ENCODE measurements around the gene TMEM244.

TMEM244 gene

GRCh38 chr6:129857838-129858237, 3.3 kb downstream of the TMEM244 start:
- Histone ChIP-seq H2AFZ (ENCODE audit: low read depth, low read length) (no peak overlapping the region), H3K9ac (ENCODE audit: low read depth, low read length) (no peak overlapping the region), H3K79me2 (ENCODE audit: insufficient read depth, low read length) (no peaks in the 10 kb centered on the region), H3K4me3 (ENCODE audit: low read depth in 1 of 2, low read length in 2 of 2) (no peak overlapping the region), H3K9me3 (ENCODE audit: insufficient read depth, low read length, severe bottlenecking) (no peaks in the 10 kb centered on the region), H3K4me2 (ENCODE audit: insufficient read depth, low read length) (no peak overlapping the region), H4K20me1 (ENCODE audit: insufficient read depth, low read length) (no peaks in the 10 kb centered on the region), H3K27ac (ENCODE audit: low read length) (no peak overlapping the region), H3K36me3 (ENCODE audit: insufficient read depth, low read length) (no peaks in the 10 kb centered on the region), H3K27me3 (ENCODE audit: insufficient read depth, low read length, poor library complexity) (no peaks in the 10 kb centered on the region), H3K4me1 (ENCODE audit: insufficient read depth, low read length) (no peaks in the 10 kb centered on the region)
- ATAC-seq (ENCODE audit: insufficient read depth, low read depth) = no peak
- TF ChIP-seq EZH2 (IDR thresholded peaks at IDR 0.05; ENCODE audit: borderline replicate concordance, low read depth, low read length, severe bottlenecking) (no peak), CTCF (IDR thresholded peaks at IDR 0.05; ENCODE audit: borderline replicate concordance, extremely low read depth, low read length, poor library complexity, severe bottlenecking) (no peak)
- DNase-seq = no peak

GRCh38 chr6:129853996-129854711, 7.0 kb downstream of the TMEM244 start:
- ATAC-seq (ENCODE audit: insufficient read depth, low read depth) (no peak), DNase-seq (no peak)
- Histone ChIP-seq H3K9me3 (ENCODE audit: insufficient read depth, low read length, severe bottlenecking) (no peaks in the 10 kb centered on the region), H3K27me3 (ENCODE audit: insufficient read depth, low read length, poor library complexity) (peaks cover 3% of the 10 kb centered on the region), H4K20me1 (ENCODE audit: insufficient read depth, low read length) (no peaks in the 10 kb centered on the region), H3K4me3 (ENCODE audit: low read depth in 1 of 2, low read length in 2 of 2) (no peak overlapping the region), H3K4me1 (ENCODE audit: insufficient read depth, low read length) (no peaks in the 10 kb centered on the region), H3K27ac (ENCODE audit: low read length) (no peak overlapping the region), H3K4me2 (ENCODE audit: insufficient read depth, low read length) (no peak overlapping the region), H3K9ac (ENCODE audit: low read depth, low read length) (no peak overlapping the region), H3K36me3 (ENCODE audit: insufficient read depth, low read length) (no peaks in the 10 kb centered on the region), H2AFZ (ENCODE audit: low read depth, low read length) (no peak overlapping the region), H3K79me2 (ENCODE audit: insufficient read depth, low read length) (no peaks in the 10 kb centered on the region)
- TF ChIP-seq EZH2 (IDR thresholded peaks at IDR 0.05; ENCODE audit: borderline replicate concordance, low read depth, low read length, severe bottlenecking) (no peak), CTCF (IDR thresholded peaks at IDR 0.05; ENCODE audit: borderline replicate concordance, extremely low read depth, low read length, poor library complexity, severe bottlenecking) (no peak)

DNA sequence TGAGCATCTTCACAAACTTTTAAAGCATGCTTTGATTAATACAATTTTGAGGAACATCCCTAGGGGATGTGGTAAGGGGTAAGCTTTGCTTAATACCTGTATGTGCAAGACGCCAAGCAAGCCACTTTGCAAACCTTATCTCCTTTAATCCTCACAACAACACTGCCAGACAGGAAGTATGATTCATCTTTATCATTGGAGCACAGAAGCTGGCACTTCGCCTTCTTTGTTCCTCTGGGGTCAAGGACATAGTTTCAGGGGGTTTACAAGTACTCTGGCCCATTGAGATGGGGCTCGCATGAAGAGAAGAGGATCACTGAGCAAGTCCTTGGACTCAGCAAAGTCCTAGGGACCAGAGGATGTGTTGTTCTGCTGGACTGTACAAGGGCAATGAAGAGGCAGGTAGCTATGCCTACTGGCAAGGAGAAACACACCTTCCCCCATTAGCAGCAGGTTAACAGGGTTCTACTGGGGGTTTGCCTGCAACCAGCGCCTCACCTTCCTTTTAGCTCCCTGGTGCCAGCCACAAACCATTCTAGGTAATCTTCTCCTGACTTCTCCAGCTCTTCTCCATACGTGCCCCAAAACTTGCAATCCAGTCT, 8.8 kb downstream of the TMEM244 start:
- H3K9me3 ChIP-seq (ENCODE audit: insufficient read depth, low read length, severe bottlenecking) = no peaks in the 10 kb centered on the region
- ATAC-seq (ENCODE audit: insufficient read depth, low read depth) = peak; percentile 53; the same call in 2 of the 3 replicates
- H3K9ac ChIP-seq (ENCODE audit: low read depth, low read length) = no peak overlapping the region
- H3K4me2 ChIP-seq (ENCODE audit: insufficient read depth, low read length) = no peak overlapping the region
- H3K79me2 ChIP-seq (ENCODE audit: insufficient read depth, low read length) = no peaks in the 10 kb centered on the region
- no peak overlapping the region for H3K27ac ChIP-seq (ENCODE audit: low read length)
- no peak overlapping the region for H3K4me3 ChIP-seq (ENCODE audit: low read depth in 1 of 2, low read length in 2 of 2)
- TF ChIP-seq EZH2 (IDR thresholded peaks at IDR 0.05; ENCODE audit: borderline replicate concordance, low read depth, low read length, severe bottlenecking) (no peak), CTCF (IDR thresholded peaks at IDR 0.05; ENCODE audit: borderline replicate concordance, extremely low read depth, low read length, poor library complexity, severe bottlenecking) (no peak)
- no peaks in the 10 kb centered on the region for H3K36me3 ChIP-seq (ENCODE audit: insufficient read depth, low read length)
- no peaks in the 10 kb centered on the region for H3K4me1 ChIP-seq (ENCODE audit: insufficient read depth, low read length)
- peaks cover 3% of the 10 kb centered on the region for H3K27me3 ChIP-seq (ENCODE audit: insufficient read depth, low read length, poor library complexity)
- no peak for DNase-seq
- H4K20me1 ChIP-seq (ENCODE audit: insufficient read depth, low read length) = no peaks in the 10 kb centered on the region
- H2AFZ ChIP-seq (ENCODE audit: low read depth, low read length) = no peak overlapping the region
